CD4-positive, alpha-beta T cell treated with Interleukin-17A for 4 hours (primary cell): ENCODE measurements around the gene GPR84.
"Not testable (repeated sequence)": the region's sequence is repeated elsewhere in the genome, so short reads cannot be mapped to it uniquely, and the experiment has no call there.

Experiments
- DNase-seq: peaks from one replicate; pipeline ENCODE4 v3.0.0-alpha.2; 2020; ENCODE audit warnings: mixed read lengths

Gene GPR84

DNA sequence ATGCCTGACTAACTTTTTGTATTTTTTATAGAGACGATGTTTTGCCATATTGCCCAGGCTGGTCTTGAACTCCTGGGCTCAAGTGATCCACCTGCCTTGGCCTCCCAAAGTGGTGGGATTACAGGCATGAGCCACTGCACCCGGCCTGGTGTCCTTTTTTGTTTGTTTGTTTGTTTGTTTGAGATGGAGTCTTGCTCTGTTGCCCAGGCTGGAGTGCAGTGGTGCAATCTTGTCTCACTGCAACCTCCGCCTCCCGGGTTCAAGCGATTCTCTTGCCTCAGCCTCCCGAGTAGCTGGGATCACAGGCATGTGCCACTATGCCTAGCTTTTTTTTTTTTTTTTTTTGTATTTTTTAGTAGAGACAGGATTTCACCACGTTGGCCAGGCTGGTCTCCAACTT lies 10.0 kb downstream of the GPR84 start:
- DNase-seq, result not testable (repeated sequence)

DNA sequence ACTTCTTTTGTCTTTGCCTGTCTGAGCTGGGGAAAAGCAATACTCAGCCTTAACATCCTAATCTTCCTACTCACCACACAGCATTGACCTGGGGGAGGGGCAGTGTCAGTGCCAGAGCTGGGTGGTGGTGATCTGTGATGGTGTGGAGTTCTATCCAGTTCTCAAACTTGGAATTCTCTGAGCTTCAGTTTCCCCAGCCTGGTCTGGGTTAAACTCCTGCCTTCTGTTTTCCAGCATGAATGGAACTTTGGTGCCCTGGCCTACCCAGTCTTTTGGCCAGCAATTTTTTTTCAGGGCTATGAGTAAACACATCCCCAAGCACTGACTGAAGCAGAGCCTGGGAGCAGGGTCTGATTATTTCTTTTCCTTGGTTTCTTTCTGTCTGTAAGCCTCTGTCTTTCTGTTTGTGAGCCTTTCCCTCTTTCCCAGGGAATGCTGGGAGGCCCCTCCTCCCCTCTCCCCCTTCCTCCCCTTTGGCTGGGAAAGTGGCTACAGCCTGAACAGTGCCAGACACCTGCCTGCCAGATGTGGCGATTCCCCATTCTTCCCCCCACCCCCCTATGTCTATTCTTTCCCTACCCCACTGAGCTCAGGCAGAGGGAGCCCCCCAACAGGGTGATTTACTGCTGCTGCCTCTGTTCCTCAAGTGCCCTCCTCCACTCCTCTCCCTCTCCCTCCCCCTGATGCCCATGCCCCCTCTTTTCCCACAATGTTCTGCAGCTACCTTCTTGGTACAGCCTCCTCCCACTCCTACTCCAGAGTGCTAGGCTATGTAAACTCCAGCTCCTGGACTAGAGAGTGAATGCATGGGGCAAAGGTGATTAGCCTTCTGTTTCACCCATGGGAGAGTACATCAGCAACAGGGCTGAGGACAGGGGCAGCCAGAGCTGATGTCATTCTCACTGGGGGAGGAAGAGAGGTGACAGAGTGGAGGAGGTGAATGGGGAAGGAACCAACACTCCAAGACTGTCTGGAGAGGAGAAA lies 11.1 kb downstream of the GPR84 start:
- peak; percentile 10 for DNase-seq

DNA sequence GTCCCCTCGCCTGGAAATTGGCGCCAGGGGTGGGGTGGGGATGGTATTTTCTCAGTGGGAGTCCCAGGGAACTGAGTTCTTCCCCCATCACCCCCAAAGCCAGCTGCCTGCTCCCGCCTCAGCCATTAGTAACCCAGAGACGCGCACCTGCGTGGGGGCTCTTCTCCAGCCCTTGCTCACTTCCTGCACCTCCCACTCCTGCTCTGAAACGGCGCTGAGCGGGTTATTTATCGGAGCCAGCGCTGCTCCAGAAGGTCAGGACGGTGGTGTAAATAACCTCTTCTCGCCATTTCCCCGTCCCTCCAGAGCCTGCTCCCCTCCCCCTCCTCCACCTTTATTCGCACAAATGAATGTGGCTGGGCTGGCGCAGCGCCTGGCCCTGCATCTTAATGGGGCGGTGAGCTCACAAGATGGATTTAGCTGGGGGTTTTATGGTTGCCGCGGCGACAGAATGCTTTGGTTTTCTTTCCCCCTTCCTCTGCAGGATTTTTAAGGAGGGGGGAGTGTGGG lies 12.2 kb downstream of the GPR84 start:
- peak; percentile 65 for DNase-seq

DNA sequence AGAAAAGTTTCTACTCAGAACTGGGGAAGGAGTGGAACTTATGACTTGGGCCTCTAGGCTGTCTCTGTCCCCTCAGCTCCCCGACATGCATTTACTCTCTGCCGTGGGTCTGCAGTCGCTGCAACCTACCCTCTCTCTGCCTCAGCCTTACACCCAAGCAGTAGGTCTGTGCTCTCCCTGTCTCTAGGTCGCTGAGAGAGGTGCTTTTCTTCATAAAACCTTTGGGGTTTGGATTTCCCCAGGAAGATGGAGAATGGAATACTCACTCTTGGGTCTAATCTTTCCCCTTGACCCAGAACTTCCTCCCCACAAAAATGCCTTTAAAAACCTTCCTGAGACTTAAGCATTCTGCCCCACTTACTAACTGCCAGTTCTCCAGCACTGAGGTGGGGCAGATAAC lies 12.9 kb downstream of the GPR84 start:
- DNase-seq, result no peak

DNA sequence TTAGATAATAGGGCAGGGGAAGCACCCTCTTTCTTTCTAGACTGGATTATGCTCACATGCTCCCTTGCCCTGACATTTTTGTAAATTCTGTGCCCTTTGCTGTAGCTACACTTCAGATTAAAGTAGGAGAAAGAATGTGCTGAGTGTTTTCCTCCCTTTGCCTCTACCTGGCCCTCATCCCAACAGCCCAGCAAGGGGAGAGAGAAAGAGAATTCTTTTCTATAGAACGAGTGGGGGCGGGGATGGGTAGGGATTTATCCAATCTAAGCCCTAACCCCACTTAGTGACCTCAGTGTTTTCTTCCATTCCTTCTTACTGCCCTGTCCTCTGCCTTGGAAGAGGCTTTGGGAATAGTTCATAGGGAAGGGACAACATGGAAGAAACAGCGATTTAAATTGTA lies 13.5 kb downstream of the GPR84 start:
- no peak for DNase-seq

DNA sequence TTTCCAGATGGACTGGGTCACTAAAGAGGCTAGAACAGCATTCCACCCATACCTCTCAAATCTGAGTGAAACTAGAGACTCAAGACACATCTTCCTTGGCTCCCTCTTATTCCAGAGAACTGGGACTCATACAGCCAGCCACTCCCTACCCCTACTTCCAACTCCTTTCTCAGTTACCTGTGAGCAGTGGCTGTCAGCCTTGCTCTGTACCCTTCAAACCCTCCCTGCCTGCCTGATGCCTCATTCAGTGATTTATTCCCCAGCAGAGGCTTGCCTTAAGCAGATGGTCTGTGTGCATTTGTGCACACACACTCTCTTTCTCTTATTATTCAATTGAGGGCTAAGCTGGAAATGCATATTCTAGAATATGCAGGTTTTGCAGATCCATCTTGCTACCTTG lies 14.6 kb downstream of the GPR84 start:
- no peak for DNase-seq

DNA sequence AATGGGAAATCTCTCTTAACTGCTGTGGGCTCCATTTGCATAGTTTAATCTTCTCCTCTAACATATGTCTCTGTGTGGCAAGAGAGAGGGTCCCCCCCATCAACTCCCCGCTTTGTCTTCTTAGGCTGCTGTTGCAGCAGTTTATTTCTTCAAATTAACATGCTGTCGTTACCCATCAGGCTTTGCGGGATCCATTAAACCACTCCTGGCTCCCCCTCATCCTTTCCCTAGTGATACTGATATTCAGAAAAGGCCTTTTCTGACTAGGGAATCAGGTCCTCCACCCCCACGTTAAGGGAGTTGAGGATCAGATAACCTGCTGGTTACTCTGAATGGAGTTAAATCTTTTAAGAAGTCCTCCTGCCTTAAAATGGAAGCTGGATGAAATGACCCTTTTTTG lies 15.2 kb downstream of the GPR84 start:
- DNase-seq, result no peak

DNA sequence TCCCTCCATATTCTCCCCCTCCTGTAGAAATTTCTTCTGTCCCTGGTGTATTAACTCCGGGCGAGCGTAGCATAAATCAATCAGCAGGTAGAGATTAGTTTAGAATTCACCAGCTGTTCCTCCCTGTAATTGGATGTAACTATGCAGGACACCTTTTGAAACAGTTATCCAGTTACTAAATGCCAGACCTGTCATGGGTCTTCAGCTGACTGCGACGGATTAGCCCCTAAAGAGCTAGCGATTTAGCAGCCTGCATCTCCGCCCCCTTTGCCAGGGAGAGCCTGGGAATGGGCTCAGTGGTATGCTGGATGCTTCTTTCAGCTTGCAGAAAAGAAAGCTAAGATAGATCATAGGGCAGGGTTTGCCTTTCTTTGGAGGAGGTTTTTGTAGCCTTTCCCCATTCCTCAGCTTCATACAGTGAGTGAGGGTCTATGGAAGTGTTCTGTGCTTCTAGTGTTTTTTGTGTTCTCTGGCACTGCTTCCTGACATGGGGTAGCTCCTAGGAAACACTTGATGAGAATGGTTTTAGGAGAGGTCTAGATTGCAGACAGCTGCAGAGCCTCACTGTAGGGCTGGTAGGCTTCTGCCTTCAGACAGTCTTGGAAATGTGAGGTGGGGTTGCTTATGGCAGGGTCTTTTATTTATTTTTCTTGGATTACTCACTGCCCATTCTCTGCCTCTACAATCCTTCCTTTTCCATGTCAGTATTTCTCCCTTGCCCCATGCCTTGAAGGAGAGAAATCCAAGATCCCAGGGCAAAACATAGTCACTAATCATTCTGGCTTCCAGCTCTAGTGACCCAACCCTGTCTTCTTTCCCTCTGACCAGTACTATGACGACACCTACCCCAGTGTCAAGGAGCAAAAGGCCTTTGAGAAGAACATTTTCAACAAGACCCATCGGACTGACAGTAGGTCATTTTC lies 22.6 kb downstream of the GPR84 start:
- no peak for DNase-seq

DNA sequence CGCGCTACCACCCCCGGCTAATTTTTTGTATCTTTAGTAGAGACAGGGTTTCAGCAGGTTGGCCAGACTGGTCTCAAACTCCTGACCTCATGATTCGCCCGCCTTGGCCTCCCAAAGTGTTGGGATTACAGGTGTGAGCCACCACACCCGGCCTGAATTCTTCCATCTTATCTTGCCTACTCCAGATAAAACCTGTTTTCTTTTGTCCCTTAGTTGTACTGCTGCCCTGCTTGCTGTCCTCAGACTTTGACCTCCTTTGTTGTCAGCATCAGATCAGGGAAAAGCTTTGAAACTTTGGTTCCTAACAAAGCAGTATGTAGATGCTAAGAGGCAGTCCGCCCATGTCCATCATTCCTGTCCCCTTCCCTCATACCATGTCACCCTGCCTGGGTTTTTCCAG lies 23.4 kb downstream of the GPR84 start:
- no peak for DNase-seq

DNA sequence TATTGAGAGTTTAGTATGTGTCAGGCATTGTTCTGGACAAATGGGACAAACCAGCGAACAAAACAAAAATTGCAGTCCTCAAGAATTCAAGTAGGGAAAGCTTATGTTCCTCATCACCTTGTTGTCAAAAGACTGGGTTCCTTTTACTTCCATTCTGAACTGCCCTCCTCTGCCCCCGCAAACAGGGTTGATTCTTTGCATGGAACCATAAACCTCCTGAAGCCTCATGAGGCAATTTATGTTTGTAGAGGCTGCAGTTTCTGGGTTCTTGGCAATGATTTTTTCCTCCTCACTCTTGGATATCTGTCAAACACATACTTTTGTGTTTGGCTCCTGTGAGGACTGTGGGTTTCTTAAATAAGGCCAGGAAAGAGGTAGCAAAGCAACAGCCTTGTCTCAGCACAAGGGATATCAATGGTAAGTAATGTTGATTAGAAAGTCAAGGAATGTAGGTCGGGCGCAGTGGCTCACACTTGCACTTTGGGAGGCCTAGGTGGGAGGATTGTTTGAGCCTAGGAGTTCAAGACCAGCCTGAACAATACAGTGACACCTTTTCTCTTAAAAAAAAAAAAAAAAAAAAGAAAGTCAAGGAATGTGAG lies 25.5 kb downstream of the GPR84 start:
- no peak for DNase-seq

DNA sequence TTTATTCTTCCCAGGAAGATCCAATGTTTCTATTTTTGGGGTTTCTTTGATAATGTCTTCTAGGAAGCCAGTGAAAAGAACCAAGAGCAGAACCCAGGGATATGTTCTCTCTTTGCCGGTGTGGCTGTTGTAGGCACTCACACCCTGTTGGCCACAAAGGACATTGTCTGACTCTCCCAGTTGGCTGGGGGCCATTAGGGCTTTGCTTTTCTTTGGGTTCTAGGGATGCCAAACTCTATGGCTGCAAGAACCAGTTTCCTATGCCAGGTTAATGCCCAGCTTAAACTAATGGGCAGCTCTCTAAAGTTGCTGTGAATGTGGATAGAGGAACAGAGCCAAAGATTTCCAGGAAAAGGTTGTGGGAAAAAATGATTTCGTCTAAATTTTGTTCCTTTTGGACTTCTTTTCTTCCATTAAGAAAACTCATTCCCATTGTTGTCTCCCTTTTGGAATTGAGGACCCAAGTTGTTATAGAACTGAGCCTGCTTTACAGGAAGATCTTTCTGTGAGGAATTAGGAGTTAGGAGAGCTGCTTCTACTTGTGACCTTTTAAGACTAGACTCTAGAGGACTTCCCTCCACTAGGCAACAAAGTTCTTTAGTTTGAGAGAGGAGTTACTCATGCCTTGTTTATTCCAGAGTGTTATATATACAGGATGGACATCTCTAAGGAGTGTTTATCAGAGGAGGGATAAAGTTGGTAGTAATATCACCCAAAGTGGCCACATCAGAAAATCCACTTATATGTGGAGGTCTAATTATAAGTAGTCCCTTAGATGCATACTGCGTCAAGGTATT lies 26.2 kb downstream of the GPR84 start:
- no peak for DNase-seq

DNA sequence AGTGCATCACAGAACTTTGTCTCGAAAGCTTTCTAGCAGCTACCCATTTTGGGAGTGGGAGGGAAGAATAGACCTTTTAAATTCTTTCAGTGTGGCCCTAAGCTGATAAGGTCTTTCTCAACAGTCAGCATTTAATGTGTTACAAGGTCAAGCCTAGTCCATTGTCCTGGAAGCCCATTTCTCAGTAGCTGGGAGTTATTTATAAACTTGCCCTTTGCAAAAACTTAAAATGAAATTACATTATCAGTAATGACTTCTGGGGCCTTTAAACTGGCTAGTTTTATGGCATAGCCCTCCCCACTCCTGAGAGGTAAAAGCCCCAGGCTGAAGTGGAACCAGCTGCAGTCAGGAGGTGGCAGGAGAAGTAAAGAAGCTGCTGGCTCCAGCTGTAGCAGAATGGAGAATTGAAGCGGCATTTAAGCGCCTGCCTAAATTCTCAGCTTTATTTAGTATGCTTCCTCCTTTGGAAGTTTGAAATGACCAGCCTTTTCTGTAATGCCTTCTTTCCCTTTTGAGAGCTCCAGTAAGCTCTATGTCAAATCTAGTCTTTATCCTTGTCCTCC lies 26.9 kb downstream of the GPR84 start:
- DNase-seq, result no peak

DNA sequence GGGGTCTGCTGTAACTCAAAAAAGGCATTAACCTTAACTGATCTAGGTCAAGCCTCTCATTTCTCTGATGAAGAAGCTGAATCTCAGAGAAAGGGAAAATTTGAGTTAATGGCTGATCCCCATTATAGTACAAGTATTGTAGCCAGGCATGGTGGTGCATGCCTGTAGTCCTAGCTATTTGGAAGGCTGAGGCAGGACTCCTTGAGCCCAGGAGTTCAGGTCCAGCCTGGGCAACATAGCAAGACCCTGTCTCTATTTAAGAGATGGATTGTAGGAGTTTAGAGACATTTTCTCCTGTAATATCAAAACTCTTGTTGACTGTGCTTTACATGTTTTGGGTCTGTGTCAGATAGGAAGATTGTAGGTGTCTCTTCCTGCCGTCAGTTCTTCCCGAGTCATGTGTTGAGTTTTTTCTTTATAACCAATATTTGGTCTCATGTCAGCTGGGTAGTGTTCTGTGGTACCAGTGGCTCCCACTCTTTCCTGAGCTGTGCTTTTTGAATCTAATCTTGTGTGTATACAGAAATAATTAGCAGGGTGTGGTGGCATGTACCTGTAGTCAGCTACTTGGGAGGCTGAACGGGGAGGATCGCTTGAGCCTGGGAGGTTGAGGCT lies 30.8 kb downstream of the GPR84 start:
- DNase-seq, result no peak

DNA sequence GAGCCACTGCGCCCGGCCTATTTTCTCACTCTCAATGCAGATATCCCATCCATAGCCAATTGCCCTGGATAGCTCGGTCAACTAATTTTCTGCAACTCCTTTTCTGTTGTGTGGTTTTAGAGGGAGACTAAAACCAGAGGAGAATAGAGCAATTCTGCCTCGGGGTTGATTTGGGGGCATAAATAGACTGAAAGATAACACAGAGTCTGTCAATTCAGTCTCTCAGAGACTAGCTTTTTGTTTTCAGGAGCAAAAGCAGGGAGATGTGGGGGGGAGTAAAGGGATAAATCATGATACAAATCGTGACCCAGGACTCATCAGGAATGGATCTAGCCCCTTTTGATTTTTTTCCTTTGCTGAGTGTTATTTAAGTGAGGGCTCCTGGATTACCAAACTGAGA lies 32.8 kb downstream of the GPR84 start:
- DNase-seq, result no peak

DNA sequence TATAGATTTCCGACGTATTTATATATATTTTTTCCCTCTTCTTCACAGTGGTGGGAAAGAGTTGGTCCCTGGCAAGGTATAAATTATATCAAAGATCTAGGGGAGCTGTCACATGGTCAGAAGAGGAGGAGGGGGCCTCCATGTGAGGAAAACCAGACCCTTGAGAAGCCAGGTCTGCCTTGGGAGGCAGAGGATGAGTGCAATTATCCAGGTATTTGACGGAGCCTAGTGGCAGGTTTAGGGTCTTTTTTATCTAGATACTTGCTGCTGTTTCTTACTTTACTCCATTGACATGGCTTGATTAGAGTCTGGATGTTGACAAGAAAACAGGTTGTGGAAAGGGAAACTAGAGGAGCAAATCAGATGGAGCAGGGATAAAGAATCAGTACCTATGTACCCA lies 33.8 kb downstream of the GPR84 start:
- DNase-seq, result no peak

DNA sequence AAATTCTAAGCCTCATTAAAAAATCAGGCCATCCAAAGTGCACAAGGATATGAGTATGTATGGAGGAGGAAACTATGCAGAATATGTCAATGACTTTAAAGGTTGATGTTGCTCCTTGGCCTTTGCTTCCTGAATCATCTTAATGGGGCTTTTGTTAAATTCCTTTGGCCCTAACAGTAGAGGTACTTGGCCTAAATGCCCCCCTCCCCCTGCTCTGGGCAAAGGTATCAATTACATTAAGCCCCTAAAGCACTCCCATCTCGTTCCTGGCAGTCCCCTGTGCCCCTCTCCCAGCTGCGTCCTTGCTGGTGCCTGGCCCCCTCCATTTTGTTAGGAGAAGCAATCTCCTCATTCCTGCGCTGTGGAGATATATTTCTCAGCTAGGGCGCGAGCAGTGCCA lies 34.5 kb downstream of the GPR84 start:
- no peak for DNase-seq

DNA sequence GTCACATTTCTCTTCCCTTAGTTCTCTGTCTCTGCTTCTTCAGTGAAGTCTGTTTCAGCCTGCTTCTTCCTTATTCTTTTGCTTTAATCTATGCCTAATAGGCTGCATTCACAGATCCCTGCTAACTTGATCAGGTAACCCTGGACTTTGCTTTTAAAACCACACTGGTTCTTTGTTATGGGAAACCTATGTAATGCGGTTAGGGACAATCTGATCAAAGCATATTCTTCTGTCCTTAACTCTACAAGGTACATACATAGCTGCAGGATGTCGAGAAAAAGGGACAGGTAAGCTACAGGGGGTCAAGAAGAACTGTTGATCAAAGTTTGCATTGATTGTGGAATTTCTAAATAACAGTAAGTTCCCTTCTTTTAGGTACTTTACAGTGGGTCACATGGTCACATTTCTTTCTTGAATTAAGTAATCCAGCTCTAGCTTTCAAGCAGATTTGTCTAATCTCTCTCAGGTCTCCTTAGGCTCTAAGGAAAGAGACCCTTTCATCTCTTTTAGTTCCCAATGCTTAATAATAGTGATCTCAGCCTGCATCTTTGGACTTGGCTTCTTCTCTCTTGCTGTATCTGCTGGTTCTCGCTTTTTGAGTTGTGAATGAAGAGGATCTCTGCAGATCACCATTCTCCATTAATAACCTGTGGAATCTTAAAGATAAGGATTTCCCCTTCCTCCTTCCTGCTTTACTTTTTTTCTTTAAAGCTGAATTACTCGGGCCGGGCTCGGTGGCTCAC lies 35.5 kb downstream of the GPR84 start:
- DNase-seq, result no peak

DNA sequence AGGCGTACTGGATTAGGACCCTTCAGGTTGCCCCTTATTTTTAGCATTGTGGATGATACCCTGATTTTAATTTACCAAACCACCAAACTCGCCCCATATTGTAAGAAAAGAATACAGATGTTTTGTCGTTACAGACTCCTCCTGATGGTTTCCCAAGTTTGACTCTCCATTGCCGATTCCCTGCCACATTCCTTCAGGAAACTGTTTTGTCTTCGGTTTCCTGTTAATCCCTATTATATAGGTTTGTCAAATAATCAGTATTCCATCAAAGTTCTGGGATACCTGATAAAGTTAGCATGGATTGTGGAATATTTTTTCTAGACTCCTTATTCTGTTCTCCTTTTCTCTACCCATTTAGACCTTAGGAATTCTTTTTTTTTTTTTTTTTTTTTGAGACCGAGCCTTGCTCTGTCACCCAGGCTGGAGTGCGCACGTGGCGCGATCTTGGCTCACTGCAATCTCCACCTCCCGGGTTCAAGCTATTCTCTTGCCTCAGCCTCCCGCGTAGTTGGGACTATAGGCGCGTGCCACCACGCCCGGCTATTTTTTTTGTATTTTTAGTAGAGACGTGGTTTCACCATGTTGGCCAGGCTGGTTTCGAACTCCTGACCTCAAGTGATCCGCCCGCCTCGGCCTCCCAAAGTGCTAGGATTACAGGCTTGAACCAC lies 38.7 kb downstream of the GPR84 start:
- DNase-seq, result not testable (repeated sequence)

DNA sequence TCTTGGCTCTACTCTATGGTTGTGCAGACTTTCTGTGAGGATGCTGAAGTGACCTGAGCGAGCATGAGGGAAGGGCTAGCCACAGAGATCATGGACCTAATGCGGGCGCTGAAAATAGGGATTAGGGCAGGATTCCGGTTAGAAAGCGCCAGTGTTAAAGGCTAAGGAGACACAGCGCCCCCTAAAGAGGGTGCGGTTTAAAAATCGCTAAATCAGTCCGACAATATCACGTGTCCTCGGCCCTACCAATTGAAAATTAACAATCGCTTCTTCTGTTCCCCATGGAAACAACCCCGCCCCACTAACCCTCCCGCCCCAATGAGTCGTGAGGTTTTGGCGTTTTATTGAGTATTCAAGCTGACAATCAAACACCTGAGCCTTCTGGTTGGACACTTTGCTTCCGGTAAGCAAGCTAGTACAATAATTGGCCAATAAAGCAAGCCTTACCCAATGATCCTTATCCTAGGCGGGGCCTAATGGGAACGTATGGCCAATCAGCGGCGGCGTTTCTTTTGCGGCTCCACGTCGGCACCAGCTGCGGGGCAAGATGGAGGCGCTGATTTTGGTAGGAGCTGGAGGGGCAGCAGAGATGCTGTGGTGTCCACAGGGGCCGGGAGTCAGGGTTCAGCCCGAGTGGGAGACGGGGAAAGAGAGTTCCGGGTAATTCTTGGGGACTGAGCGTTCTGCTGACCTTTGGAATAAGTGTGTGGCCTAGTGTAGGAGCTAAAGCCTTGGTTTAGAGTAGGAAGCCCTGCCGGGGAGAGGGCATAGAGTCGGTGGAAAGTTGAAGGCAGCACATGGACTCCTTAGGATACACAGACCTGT lies 39.5 kb downstream of the GPR84 start, which contains the start of gene COPZ1:
TSS of gene COPZ1 (plus strand) at position 515 of the 825 bp plus-strand sequence. CDS start at position 548, 33 bp downstream.
- DNase-seq, result peak; percentile 94
